Stomach (tissue), 9 donors: Measurements from ENCODE around the gene JDP2. TPM values are rescaled to one million over a fixed set of nuclear protein-coding genes. Genes with fewer than 3 reads are reported as not detected.
A peak's percentile ranks its signal among the peaks of the same experiment; 100 is the strongest.

ENCODE experiments used
- DNase-seq, 2 donors: peaks; one replicate each; pipeline versions ENCODE4 v3.0.0 to v3.0.0-alpha.2; 2013 to 2019
- H3K27ac ChIP-seq, 5 donors: fragments of 200-600 bp in 4 of 5; sonication (generic) in 4 of 5; one replicate each; pipeline ENCODE4 v1.5.1; 2013 to 2019; ENCODE audit warnings: mild to moderate bottlenecking in 1 of 5, moderate library complexity in 1 of 5
- H3K27me3 ChIP-seq, 3 donors: fragments of 200-600 bp; sonication (generic); one replicate each; pipeline ENCODE4 v1.5.1; 2017 to 2019; ENCODE audit warnings: mixed run types in 1 of 3
- H3K36me3 ChIP-seq, 4 donors: fragments of 200-600 bp; sonication (generic); 1 replicate in 3 of 4; 2 replicates in 1 of 4; pipeline ENCODE4 v1.5.1; 2016 to 2019
- H3K4me1 ChIP-seq, 4 donors: fragments of 200-600 bp; sonication (generic); one replicate each; pipeline ENCODE4 v1.5.1; 2016 to 2019
- H3K4me3 ChIP-seq, 4 donors: fragments of 200-600 bp; sonication (generic) in 3 of 4; one replicate each; pipeline ENCODE4 v1.5.1; 2016 to 2019; ENCODE audit warnings: mild to moderate bottlenecking in 1 of 4
- H3K9me3 ChIP-seq, 4 donors: fragments of 200-600 bp; sonication (generic); one replicate each; pipeline ENCODE4 v1.5.1; 2016 to 2019
- EP300 ChIP-seq: sonication (generic); formaldehyde crosslinking; IDR thresholded peaks from one replicate; pipeline ENCODE4 v1.6.1; 2017; ENCODE audit warnings: antibody characterized with exemption
- POLR2A ChIP-seq, 4 donors: fragments of 450-650 bp; IDR thresholded peaks; one replicate each; pipeline ENCODE4 v1.6.1; 2016; ENCODE audit warnings: antibody characterized with exemption in 4 of 4, control low read depth in 2 of 4, mild to moderate bottlenecking in 1 of 4, moderate library complexity in 1 of 4
- POLR2AphosphoS5 ChIP-seq, 3 donors: sonication (generic); formaldehyde crosslinking; IDR thresholded peaks; one replicate each; pipeline ENCODE4 v1.6.1; 2016; ENCODE audit warnings: antibody characterized with exemption in 3 of 3
- WGBS, 5 donors: extraction: QIAGEN DNeasy Blood & Tissue Kit in 3 of 5; methylation state at CpG; one replicate each; pipeline versions ENCODE4 v1.1.5 to v1.1.7; 2013 to 2018; 5-methylcytosine and 5-hydroxymethylcytosine counted together
- intact Hi-C: fragments of 100-400 bp; cut with DNase I; formaldehyde crosslinking; loops from one replicate; pipeline ENCODE4 v1.15.1; 2023; ENCODE audit warnings: low total_unique reads
- polyA plus RNA-seq, 3 donors: library from polyadenylated mRNA; stranded (reverse); fragments of 200-250 nt; gene quantifications; one replicate each; pipeline ENCODE4 v1.2.3, GENCODE V29; 2013
- total RNA-seq, 5 donors: library from RNA; depleted of rRNA; stranded (reverse); fragments of >200 nt; gene quantifications; one replicate each; pipeline versions ENCODE4 v1.1.0 to v1.2.3, GENCODE V29; 2014 to 2016
- TF ChIP-seq, protein P1 (sequence below), 7 experiments: fragments of 450-650 bp in 4 of 7; fragments of 200-600 bp in 3 of 7; sonication (generic) in 3 of 7; IDR thresholded peaks; one replicate each; pipeline ENCODE4 v1.5.1; 2016 to 2019; ENCODE audit warnings: antibody characterized with exemption in 7 of 7, control low read depth in 2 of 7, mild to moderate bottlenecking in 1 of 7
- donor health status: healthy with polysubstance abuse.
- donor health status: Bipolar disorder and iron deficiency.
- donor health status: healthy.

Gene JDP2
- total and polyA plus RNA-seq, 8 donors = 10.3 to 145 (median 31.6) TPM

DNA sequence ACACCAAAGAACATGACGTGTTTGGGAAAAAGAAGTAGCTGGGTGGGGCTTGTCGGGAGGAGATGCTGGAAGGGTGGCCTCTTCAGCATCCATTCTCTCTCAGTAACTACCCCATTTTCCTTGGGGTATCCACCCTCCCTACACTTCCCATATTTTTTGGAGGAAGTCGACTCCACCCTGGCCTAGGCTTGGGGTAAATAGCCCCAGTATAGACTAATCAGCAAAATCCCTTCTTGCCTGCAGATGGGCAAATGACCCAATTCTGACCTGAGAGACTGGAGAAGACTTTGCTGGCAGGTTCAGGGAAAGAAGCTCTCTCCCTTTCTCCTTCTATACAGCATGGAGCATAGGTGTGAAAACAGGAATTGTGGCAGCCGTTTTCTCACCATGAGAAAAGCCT, 28.5 kb upstream of the JDP2 start:
- 83 to 95% (median 93%) methylated on average over 4 of the region's 4 CpGs for WGBS, 5 donors
- no peak for DNase-seq
- peak overlapping the region in 4 of 5 donors; percentile 76 to 88 (median 84) for H3K27ac ChIP-seq

DNA sequence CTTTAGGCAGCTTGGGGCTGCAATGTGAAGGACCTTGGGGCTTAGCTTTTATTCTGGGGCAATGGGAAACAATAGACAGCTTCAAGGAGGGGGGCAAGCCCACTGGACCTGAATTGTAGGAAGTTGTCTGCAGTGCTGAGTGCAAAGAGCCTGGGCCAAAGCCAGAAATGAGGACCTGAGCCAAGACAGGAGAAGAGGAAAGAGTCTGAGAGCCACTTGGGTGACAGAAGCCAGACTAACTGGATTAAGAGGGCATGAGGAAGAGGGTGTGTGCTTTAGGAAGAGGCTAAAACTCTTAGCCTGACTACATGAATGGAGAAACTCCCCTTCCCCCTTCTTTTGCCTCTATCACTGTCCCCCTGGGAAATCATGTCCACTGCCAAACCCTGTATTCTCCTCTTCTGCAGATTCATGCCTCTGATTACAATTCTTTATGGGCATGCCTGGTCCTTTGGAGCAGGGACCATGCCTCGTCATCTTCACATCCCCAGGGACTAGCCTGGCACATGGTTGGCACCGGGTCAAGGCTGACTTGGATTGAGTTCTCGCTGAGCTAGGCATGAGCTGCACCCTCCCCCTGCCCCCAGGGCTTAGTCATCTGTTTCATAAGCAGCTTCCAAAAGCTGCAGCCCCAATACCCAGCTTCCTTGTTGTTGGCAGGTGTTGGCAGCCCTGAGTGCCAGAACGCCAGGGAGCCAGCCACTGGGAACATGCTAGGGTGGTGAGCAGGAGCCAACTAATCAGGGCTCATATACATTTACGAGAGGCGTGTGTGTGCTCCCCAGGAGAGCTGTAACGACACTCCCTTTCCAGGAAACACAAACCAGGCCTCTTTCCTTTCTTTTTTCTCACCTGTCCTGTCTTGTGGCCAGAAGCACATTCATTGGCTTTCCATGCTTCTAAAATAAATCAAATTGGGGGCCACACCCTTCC, 27.7 kb upstream of the JDP2 start:
- Histone ChIP-seq H3K27me3 (no peaks in the 10 kb centered on the region), H3K36me3 (no peaks in the 10 kb centered on the region), H3K9me3 (peaks cover 0 to 5% (median 0%) of the 10 kb centered on the region in 4 donors), H3K27ac (peak overlapping the region; percentile 38 to 88 (median 83)), H3K4me3 (no peak overlapping the region), H3K4me1 (peaks cover 18 to 26% (median 25%) of the 10 kb centered on the region in 4 donors)
- WGBS, 5 donors = 18 to 27% (median 21%) methylated on average over 6 to 7 of the region's 7 CpGs
- peak; percentile 88 to 94 for DNase-seq
- intact Hi-C loops = no loop called here
- TF ChIP-seq, protein P1, sequence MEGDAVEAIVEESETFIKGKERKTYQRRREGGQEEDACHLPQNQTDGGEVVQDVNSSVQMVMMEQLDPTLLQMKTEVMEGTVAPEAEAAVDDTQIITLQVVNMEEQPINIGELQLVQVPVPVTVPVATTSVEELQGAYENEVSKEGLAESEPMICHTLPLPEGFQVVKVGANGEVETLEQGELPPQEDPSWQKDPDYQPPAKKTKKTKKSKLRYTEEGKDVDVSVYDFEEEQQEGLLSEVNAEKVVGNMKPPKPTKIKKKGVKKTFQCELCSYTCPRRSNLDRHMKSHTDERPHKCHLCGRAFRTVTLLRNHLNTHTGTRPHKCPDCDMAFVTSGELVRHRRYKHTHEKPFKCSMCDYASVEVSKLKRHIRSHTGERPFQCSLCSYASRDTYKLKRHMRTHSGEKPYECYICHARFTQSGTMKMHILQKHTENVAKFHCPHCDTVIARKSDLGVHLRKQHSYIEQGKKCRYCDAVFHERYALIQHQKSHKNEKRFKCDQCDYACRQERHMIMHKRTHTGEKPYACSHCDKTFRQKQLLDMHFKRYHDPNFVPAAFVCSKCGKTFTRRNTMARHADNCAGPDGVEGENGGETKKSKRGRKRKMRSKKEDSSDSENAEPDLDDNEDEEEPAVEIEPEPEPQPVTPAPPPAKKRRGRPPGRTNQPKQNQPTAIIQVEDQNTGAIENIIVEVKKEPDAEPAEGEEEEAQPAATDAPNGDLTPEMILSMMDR (IDR thresholded peaks at IDR 0.05) = no peak
- peak; percentile 42 for TF ChIP-seq EP300
- no peak for TF ChIP-seq POLR2A (IDR thresholded peaks at IDR 0.05)
- peak; percentile 63 to 93 (median 73) for TF ChIP-seq POLR2AphosphoS5 (IDR thresholded peaks at IDR 0.05)

More for the DNA sequence above, 28.5 kb upstream of the JDP2 start:
- Histone ChIP-seq H3K27me3 (no peaks in the 10 kb centered on the region), H3K9me3 (peaks cover 0 to 5% (median 0%) of the 10 kb centered on the region in 4 donors), H3K4me3 (no peak overlapping the region), H3K4me1 (peaks cover 18 to 26% (median 25%) of the 10 kb centered on the region in 4 donors), H3K36me3 (no peaks in the 10 kb centered on the region)
- intact Hi-C loops = no loop called here
- TF ChIP-seq POLR2A (IDR thresholded peaks at IDR 0.05) (no peak), POLR2AphosphoS5 (IDR thresholded peaks at IDR 0.05) (no peak), EP300 (no peak)
- TF ChIP-seq, protein P1 (IDR thresholded peaks at IDR 0.05) = no peak

DNA sequence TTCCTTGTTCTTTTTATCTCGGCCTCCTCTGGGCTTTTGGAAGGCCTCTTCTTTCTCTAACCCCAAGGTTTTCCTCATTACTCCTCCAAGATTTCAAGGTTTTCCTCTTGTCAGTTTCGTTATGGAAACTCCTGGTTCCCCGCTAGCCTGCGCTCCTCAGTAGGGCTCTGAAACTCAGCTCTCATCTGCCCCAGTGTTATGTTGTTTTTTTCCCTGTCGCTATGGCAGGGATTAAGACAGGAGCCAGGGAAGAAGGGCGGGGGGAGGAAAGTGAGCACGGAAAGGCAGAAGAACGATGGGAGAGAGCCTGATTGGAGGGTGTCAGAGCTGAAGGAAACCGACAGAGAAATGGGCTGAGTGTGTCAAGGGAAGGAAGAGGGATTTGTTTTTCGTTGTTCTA, 26.5 kb upstream of the JDP2 start:
- peak overlapping the region; percentile 38 to 88 (median 83) for H3K27ac ChIP-seq
- intact Hi-C loops = no loop called here
- DNase-seq = peak in 1 of 2 donors; percentile 83
- H3K27me3 ChIP-seq = no peaks in the 10 kb centered on the region
- TF ChIP-seq POLR2AphosphoS5 (IDR thresholded peaks at IDR 0.05) = peak in 1 of 3 donors; percentile 48
- TF ChIP-seq, protein P1 (IDR thresholded peaks at IDR 0.05) = no peak
- WGBS, 5 donors = 45 to 67% (median 60%) methylated on average over 10 of the region's 10 CpGs
- H3K36me3 ChIP-seq = no peaks in the 10 kb centered on the region
- H3K9me3 ChIP-seq = peaks cover 0 to 5% (median 0%) of the 10 kb centered on the region in 4 donors
- H3K4me3 ChIP-seq = no peak overlapping the region
- H3K4me1 ChIP-seq = peaks cover 18 to 26% (median 25%) of the 10 kb centered on the region in 4 donors

DNA sequence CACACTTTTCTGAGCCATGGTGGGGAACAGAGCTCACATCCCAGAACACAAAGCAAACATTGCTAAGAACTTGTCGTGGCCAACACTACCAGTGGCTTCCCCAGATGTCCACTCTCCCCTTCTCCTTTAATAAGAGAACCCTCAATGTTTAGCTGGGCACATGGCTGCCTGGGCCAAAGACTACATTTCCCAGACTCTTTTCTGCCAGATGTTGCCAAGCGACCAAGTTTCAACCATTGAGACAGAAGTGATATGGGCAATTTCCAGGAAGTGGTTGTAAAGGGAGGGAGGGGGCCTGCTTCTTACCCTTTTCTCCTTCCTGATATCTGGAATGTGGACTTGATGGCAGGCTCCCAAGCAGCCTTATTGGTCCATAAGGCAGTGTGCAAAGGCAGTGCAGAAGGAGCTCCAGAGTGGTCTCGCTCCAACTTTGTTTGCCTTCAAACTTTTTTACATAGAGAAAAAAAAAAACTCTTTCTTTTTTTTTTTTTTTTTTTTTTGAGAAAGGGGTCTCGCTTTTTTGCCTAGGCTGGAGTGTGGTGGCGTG, 24.9 kb upstream of the JDP2 start:
- no peaks in the 10 kb centered on the region for H3K36me3 ChIP-seq
- peak overlapping the region in 1 of 5 donors; percentile 83 for H3K27ac ChIP-seq
- H3K9me3 ChIP-seq = peaks cover 0 to 5% (median 0%) of the 10 kb centered on the region in 4 donors
- no peaks in the 10 kb centered on the region for H3K27me3 ChIP-seq
- intact Hi-C loops = no loop called here
- WGBS, 5 donors = 94 to 97% (median 95%) methylated on average over 5 of the region's 5 CpGs
- peaks cover 18 to 26% (median 25%) of the 10 kb centered on the region in 4 donors for H3K4me1 ChIP-seq
- DNase-seq = no peak
- TF ChIP-seq POLR2AphosphoS5 (IDR thresholded peaks at IDR 0.05) = no peak
- TF ChIP-seq, protein P1 (IDR thresholded peaks at IDR 0.05) = no peak
- TF ChIP-seq EP300 = no peak
- no peak for TF ChIP-seq POLR2A (IDR thresholded peaks at IDR 0.05)
- H3K4me3 ChIP-seq = no peak overlapping the region
